ENCODE data around the gene DUSP22. TPM values are rescaled to one million over a fixed set of nuclear protein-coding genes. Genes with fewer than 3 reads are reported as not detected.

Gene DUSP22
- total and polyA plus RNA-seq, 9 of the 15 experiments (the other 6 are each of a cell fraction or from before 2014, with no cell fraction given) = 9.3 to 19.4 (median 11.8) TPM

GRCh38 chr6:323730-324088 is 31.4 kb downstream of the DUSP22 start:
- no peaks in the 10 kb centered on the region for H3K79me2 ChIP-seq (ENCODE audit: control insufficient read depth, insufficient read depth, low read length)
- ChIA-PET POLR2A (interaction anchor here (0.8 to 3.2 kb wide), 7 partner anchors 9 to 30 kb away, joined by 3 to 15 read pairs (median 4); no protein-coding TSS in a partner anchor), CTCF (ENCODE audit: low intra/inter-chr PET ratio) (no interaction called here)
- H3K9me1 ChIP-seq (ENCODE audit: control insufficient read depth, insufficient read depth, low read length) = no peaks in the 10 kb centered on the region
- H2AFZ ChIP-seq (ENCODE audit: low read depth, low read length) = no peak overlapping the region
- ATAC-seq = no peak
- H3K36me3 ChIP-seq (ENCODE audit: control insufficient read depth, insufficient read depth, low read length) = no peaks in the 10 kb centered on the region
- H3K9me3 ChIP-seq (replicated peaks; ENCODE audit: control insufficient read depth, insufficient read depth, low read depth, low read length) = no peaks in the 10 kb centered on the region
- peaks cover 6 to 37% of the 10 kb centered on the region in 2 experiments; a peak in 4 of 5 replicates for H3K27me3 ChIP-seq (ENCODE audit: control insufficient read depth in 2 of 2, insufficient read depth in 2 of 2, low read length in 2 of 2)
- in situ Hi-C loops (cut with MboI) = no loop called here
- BruUV-seq (replicated peaks) = no TSS peak
- WGBS (ENCODE audit: insufficient coverage, low coverage, missing lambda C conversion rate) = 6% methylated on average over 4 of the region's 4 CpGs
- H3K27ac ChIP-seq (ENCODE audit: extremely low read depth, low read depth, low read length) = no peak overlapping the region
- peaks cover 55% of the 10 kb centered on the region for H4K20me1 ChIP-seq (replicated peaks; ENCODE audit: control insufficient read depth, insufficient read depth, low read length)
- intact Hi-C loops (cut with micrococcal nuclease) = no loop called here
- H3K4me3 ChIP-seq = no peak overlapping the region
- H3K9ac ChIP-seq (ENCODE audit: insufficient read depth in 1 of 2, low read depth in 2 of 2, low read length in 2 of 2) = no peak overlapping the region
- no peak overlapping the region for H3K4me2 ChIP-seq (ENCODE audit: insufficient read depth, low read length)
- FAIRE-seq = no peak
- H3K4me1 ChIP-seq (replicated peaks in 1 of 2; ENCODE audit: control insufficient read depth in 2 of 2, insufficient read depth in 2 of 2, low read length in 2 of 2) = peaks cover 4 to 5% of the 10 kb centered on the region in 2 experiments; a peak in 3 of 5 replicates
- no peak for DNase-seq (ENCODE audit: extremely low read depth in 1 of 4, low spot score in 3 of 4)
- TF ChIP-seq CHD7 (IDR thresholded peaks at IDR 0.05; ENCODE audit: low read depth, low read length) = no peak
- TF ChIP-seq TFAM (CRISPR knock-in tag; conservative IDR thresholded peaks at IDR 0.05) = no peak
- no peak for TF ChIP-seq SIN3B (IDR thresholded peaks at IDR 0.05; ENCODE audit: low read depth)
- TF ChIP-seq TRIM28 (IDR thresholded peaks at IDR 0.05) = no peak
- no peak for TF ChIP-seq PHF21A (IDR thresholded peaks at IDR 0.05; ENCODE audit: borderline replicate concordance, low read depth)
- TF ChIP-seq E2F6 (IDR thresholded peaks at IDR 0.05; ENCODE audit: borderline replicate concordance in 1 of 2, extremely low read depth in 1 of 2, insufficient read depth in 1 of 2, insufficient read length in 1 of 2, low read depth in 1 of 2, low read length in 1 of 2, poor library complexity in 1 of 2, severe bottlenecking in 1 of 2) = no peak
- no peak for TF ChIP-seq THRA (IDR thresholded peaks at IDR 0.05)
- TF ChIP-seq TCFL5 (CRISPR knock-in tag; conservative IDR thresholded peaks at IDR 0.05) = no peak
- TF ChIP-seq ZNF79 (CRISPR knock-in tag; IDR thresholded peaks at IDR 0.05; ENCODE audit: low read depth) = no peak
